GM12878 (cell line): ENCODE results near the gene SLC25A42. TPM values are rescaled to one million over a fixed set of nuclear protein-coding genes. Genes with fewer than 3 reads are reported as not detected.

Experiments used
- CBX3 ChIP-seq: fragments of 200-600 bp; sonication (generic); IDR thresholded peaks from 2 replicates; pipeline ENCODE4 v1.6.1; 2016; ENCODE audit warnings: low read depth, borderline replicate concordance
- EGR1 ChIP-seq, 2 experiments: IDR thresholded peaks; 1 replicate in 1 of 2; 2 replicates in 1 of 2; pipeline ENCODE4 v1.6.1; 2011 to 2012; ENCODE audit warnings: low read depth in 2 of 2, low read length in 2 of 2, borderline replicate concordance in 1 of 2, mild to moderate bottlenecking in 1 of 2, moderate library complexity in 1 of 2
- FOXM1 ChIP-seq: IDR thresholded peaks from 2 replicates; pipeline ENCODE4 v1.6.1; 2012; ENCODE audit warnings: low read depth, mild to moderate bottlenecking, inconsistent platforms, low read length, moderate library complexity
- HDAC2 ChIP-seq: fragments of 200-600 bp; sonication (generic); IDR thresholded peaks from 2 replicates; pipeline ENCODE4 v1.6.1; 2017
- JUND ChIP-seq: IDR thresholded peaks from 2 replicates; pipeline ENCODE4 v1.6.1; 2012; ENCODE audit warnings: low read depth, mild to moderate bottlenecking, low read length, improper control_type of control experiment, moderate library complexity
- NBN ChIP-seq: fragments of 450-650 bp; IDR thresholded peaks from 2 replicates; pipeline ENCODE4 v1.6.1; 2016
- NFIC ChIP-seq: IDR thresholded peaks from 2 replicates; pipeline ENCODE4 v1.6.1; 2012; ENCODE audit warnings: low read depth, mild to moderate bottlenecking, inconsistent platforms, low read length, moderate library complexity
- NFYB ChIP-seq: IDR thresholded peaks from 2 replicates; pipeline ENCODE4 v1.6.1; 2011; ENCODE audit warnings: low read depth, mild to moderate bottlenecking, low read length, improper control_type of control experiment, moderate library complexity; ENCODE audit not compliant: insufficient read depth
- RBBP5 ChIP-seq: fragments of 200-600 bp; sonication (generic); conservative IDR thresholded peaks from 2 replicates; pipeline ENCODE4 v1.6.1; 2016
- SMAD1 ChIP-seq: fragments of 450-650 bp; IDR thresholded peaks from 2 replicates; pipeline ENCODE4 v1.6.1; 2018; ENCODE audit warnings: mild to moderate bottlenecking, low read depth; ENCODE audit not compliant: partially characterized antibody
- TCF7 ChIP-seq: IDR thresholded peaks from 2 replicates; pipeline ENCODE4 v1.6.1; 2014; ENCODE audit warnings: antibody characterized with exemption, borderline replicate concordance
- WRNIP1 ChIP-seq: IDR thresholded peaks from 2 replicates; pipeline ENCODE4 v1.6.1; 2011; ENCODE audit warnings: low read depth, low read length, improper control_type of control experiment, borderline replicate concordance
- ZSCAN29 ChIP-seq: fragments of 450-650 bp; IDR thresholded peaks from 2 replicates; pipeline ENCODE4 v1.6.1; 2017; ENCODE audit warnings: mild to moderate bottlenecking, moderate library complexity
- polyA plus RNA-seq, 11 experiments: library from polyadenylated mRNA; depleted of rRNA in 4 of 11; unstranded in 6 of 11; stranded (reverse) in 5 of 11; fragments of >200 nt; fragmentation: Nextera tagmentation in 4 of 11; fragmentation: Illumina TruSeq in 1 of 11; extraction: Ambion mirVana in 4 of 11; extraction: Trizol in 1 of 11; gene quantifications; 1 replicate in 1 of 11; 2 replicates in 10 of 11; pipeline versions ENCODE4 v1.2.1 to v1.2.3, GENCODE V29; 2011 to 2016; ENCODE audit warnings: inconsistent platforms in 2 of 11, missing spikeins in 2 of 11, low read depth in 1 of 11
- total RNA-seq, 4 experiments: library from RNA; depleted of rRNA in 3 of 4; stranded (reverse); fragments of >200 nt in 3 of 4; fragmentation: Illumina TruSeq in 1 of 4; extraction: Trizol in 1 of 4; gene quantifications; 2 replicates each; pipeline versions ENCODE4 v1.2.1 to v1.2.3, GENCODE V29; 2013 to 2021
- TF ChIP-seq, protein P1 (sequence below): IDR thresholded peaks from 2 replicates; pipeline ENCODE4 v1.6.1; 2012; ENCODE audit warnings: improper control_type of control experiment, low read depth, low read length; ENCODE audit not compliant: insufficient replicate concordance
- TF ChIP-seq, protein P2 (sequence below): IDR thresholded peaks from 2 replicates; pipeline ENCODE4 v1.6.1; 2011; ENCODE audit warnings: borderline replicate concordance, low read depth, mild to moderate bottlenecking, moderate library complexity, mixed read lengths, low read length; ENCODE audit not compliant: insufficient read depth; ENCODE audit errors: extremely low read length
- TF ChIP-seq, protein P3 (sequence below): fragments of 450-650 bp; IDR thresholded peaks from 2 replicates; pipeline ENCODE4 v1.6.1; 2017; ENCODE audit warnings: mild to moderate bottlenecking, low read depth, inconsistent platforms; ENCODE audit not compliant: poor library complexity, severe bottlenecking
- TF ChIP-seq, protein P4 (sequence below): IDR thresholded peaks from 2 replicates; pipeline ENCODE4 v1.6.1; 2011; ENCODE audit warnings: mild to moderate bottlenecking, low read depth, low read length, moderate library complexity; ENCODE audit not compliant: insufficient replicate concordance
- TF ChIP-seq, protein P5 (sequence below): IDR thresholded peaks from 2 replicates; pipeline ENCODE4 v1.6.1; 2011; ENCODE audit warnings: borderline replicate concordance, low read depth, mild to moderate bottlenecking, moderate library complexity, low read length; ENCODE audit not compliant: insufficient read depth, poor library complexity, severe bottlenecking

Gene SLC25A42
- total and polyA plus RNA-seq, 10 of the 15 experiments (the other 5 are each of a cell fraction or from before 2014, with no cell fraction given), result 0.24 to 19.2 (median 9.6) TPM

DNA sequence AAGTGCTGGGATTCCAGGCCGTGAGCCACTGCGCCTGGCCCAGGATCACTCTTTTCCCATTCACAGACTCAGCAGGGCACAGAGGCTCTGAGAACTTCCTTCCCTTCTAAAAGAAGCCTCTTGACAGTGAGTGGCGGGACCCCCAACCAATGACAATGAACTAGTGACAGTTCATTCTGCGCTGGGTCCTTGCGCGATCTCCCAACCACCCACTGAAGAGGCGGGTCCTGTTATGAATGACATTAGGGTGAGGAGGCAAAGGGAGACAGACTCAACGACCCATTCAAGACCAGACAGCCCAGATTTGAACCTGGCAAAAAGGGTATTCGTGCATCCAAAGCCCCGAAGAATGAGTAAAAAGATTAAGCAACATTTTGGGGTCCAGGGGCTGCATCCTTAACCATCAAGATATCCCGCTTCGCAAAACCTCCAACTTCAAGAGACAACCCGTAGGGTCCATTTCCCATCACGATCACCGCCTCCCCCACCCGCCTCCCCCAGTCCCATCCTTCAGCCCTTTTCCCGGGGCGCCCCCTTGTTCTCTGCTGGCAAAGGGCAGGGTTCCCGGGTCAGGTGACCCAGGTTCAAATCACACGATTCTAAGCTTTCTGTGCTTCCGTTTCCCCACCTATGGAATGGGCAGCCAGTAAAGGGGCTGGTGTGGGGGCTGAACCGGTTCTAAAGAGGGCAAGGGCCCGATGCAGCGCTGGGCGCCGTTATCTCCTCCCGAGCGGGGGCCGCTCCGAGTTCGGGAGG lies 31.2 kb upstream of the SLC25A42 start (continued):
- TF ChIP-seq, protein P1, sequence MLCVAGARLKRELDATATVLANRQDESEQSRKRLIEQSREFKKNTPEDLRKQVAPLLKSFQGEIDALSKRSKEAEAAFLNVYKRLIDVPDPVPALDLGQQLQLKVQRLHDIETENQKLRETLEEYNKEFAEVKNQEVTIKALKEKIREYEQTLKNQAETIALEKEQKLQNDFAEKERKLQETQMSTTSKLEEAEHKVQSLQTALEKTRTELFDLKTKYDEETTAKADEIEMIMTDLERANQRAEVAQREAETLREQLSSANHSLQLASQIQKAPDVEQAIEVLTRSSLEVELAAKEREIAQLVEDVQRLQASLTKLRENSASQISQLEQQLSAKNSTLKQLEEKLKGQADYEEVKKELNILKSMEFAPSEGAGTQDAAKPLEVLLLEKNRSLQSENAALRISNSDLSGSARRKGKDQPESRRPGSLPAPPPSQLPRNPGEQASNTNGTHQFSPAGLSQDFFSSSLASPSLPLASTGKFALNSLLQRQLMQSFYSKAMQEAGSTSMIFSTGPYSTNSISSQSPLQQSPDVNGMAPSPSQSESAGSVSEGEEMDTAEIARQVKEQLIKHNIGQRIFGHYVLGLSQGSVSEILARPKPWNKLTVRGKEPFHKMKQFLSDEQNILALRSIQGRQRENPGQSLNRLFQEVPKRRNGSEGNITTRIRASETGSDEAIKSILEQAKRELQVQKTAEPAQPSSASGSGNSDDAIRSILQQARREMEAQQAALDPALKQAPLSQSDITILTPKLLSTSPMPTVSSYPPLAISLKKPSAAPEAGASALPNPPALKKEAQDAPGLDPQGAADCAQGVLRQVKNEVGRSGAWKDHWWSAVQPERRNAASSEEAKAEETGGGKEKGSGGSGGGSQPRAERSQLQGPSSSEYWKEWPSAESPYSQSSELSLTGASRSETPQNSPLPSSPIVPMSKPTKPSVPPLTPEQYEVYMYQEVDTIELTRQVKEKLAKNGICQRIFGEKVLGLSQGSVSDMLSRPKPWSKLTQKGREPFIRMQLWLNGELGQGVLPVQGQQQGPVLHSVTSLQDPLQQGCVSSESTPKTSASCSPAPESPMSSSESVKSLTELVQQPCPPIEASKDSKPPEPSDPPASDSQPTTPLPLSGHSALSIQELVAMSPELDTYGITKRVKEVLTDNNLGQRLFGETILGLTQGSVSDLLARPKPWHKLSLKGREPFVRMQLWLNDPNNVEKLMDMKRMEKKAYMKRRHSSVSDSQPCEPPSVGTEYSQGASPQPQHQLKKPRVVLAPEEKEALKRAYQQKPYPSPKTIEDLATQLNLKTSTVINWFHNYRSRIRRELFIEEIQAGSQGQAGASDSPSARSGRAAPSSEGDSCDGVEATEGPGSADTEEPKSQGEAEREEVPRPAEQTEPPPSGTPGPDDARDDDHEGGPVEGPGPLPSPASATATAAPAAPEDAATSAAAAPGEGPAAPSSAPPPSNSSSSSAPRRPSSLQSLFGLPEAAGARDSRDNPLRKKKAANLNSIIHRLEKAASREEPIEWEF, result no peak
- TF ChIP-seq HDAC2 (no peak), RBBP5 (no peak), WRNIP1 (0 out of 2 replicates have a peak, but pooled peaks have one; percentile 73), JUND (no peak), NBN (no peak), CBX3 (no peak), TCF7 (no peak), NFYB (peak; percentile 74), SMAD1 (no peak), ZSCAN29 (no peak), FOXM1 (no peak), EGR1 (IDR thresholded peaks at IDR 0.05; ENCODE audit: borderline replicate concordance in 1 of 2, low read depth in 2 of 2, low read length in 2 of 2) (no peak), NFIC (no peak)
- TF ChIP-seq, protein P2, sequence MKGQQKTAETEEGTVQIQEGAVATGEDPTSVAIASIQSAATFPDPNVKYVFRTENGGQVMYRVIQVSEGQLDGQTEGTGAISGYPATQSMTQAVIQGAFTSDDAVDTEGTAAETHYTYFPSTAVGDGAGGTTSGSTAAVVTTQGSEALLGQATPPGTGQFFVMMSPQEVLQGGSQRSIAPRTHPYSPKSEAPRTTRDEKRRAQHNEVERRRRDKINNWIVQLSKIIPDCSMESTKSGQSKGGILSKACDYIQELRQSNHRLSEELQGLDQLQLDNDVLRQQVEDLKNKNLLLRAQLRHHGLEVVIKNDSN, result peak; percentile 28
- TF ChIP-seq, protein P3, sequence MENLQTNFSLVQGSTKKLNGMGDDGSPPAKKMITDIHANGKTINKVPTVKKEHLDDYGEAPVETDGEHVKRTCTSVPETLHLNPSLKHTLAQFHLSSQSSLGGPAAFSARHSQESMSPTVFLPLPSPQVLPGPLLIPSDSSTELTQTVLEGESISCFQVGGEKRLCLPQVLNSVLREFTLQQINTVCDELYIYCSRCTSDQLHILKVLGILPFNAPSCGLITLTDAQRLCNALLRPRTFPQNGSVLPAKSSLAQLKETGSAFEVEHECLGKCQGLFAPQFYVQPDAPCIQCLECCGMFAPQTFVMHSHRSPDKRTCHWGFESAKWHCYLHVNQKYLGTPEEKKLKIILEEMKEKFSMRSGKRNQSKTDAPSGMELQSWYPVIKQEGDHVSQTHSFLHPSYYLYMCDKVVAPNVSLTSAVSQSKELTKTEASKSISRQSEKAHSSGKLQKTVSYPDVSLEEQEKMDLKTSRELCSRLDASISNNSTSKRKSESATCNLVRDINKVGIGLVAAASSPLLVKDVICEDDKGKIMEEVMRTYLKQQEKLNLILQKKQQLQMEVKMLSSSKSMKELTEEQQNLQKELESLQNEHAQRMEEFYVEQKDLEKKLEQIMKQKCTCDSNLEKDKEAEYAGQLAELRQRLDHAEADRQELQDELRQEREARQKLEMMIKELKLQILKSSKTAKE, result peak; percentile 24
- TF ChIP-seq, protein P4, sequence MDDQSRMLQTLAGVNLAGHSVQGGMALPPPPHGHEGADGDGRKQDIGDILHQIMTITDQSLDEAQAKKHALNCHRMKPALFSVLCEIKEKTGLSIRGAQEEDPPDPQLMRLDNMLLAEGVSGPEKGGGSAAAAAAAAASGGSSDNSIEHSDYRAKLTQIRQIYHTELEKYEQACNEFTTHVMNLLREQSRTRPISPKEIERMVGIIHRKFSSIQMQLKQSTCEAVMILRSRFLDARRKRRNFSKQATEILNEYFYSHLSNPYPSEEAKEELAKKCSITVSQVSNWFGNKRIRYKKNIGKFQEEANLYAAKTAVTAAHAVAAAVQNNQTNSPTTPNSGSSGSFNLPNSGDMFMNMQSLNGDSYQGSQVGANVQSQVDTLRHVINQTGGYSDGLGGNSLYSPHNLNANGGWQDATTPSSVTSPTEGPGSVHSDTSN, result peak; percentile 97
- TF ChIP-seq, protein P5, sequence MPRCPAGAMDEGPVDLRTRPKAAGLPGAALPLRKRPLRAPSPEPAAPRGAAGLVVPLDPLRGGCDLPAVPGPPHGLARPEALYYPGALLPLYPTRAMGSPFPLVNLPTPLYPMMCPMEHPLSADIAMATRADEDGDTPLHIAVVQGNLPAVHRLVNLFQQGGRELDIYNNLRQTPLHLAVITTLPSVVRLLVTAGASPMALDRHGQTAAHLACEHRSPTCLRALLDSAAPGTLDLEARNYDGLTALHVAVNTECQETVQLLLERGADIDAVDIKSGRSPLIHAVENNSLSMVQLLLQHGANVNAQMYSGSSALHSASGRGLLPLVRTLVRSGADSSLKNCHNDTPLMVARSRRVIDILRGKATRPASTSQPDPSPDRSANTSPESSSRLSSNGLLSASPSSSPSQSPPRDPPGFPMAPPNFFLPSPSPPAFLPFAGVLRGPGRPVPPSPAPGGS, result no peak
